Left lung (tissue), 10 donors: ENCODE results near the gene LOXL3. TPM values are rescaled to one million over a fixed set of nuclear protein-coding genes. Genes with fewer than 3 reads are reported as not detected.

ENCODE experiments used
- ATAC-seq: fragments of 200-7000 bp; cut with Tn5 transposase; one replicate; pipeline ENCODE4 v1.9.1; 2020; ENCODE audit warnings: moderate library complexity
- DNase-seq, 4 donors: peaks; one replicate each; pipeline ENCODE4 v3.0.0-alpha.2; 2013 to 2020
- H3K27ac ChIP-seq, 2 donors: fragments of 200-600 bp; sonication (generic) in 1 of 2; one replicate each; pipeline versions ENCODE4 v1.5.0 to v1.8.0; 2020 to 2021
- H3K27me3 ChIP-seq, 2 donors: fragments of 200-600 bp; sonication (generic) in 1 of 2; one replicate each; pipeline versions ENCODE4 v1.5.0 to v1.8.0; 2020 to 2021
- H3K36me3 ChIP-seq, 2 donors: fragments of 200-600 bp; sonication (generic) in 1 of 2; one replicate each; pipeline versions ENCODE4 v1.5.0 to v1.8.0; 2020 to 2021
- H3K4me1 ChIP-seq, 2 donors: fragments of 200-600 bp; one replicate each; pipeline ENCODE4 v1.8.0; 2021
- H3K4me3 ChIP-seq, 2 donors: fragments of 200-600 bp; sonication (generic) in 1 of 2; one replicate each; pipeline versions ENCODE4 v1.5.0 to v1.8.0; 2020 to 2021; ENCODE audit warnings: mild to moderate bottlenecking in 1 of 2
- H3K9me3 ChIP-seq, 2 donors: fragments of 200-600 bp; sonication (generic) in 1 of 2; one replicate each; pipeline versions ENCODE4 v1.5.0 to v1.8.0; 2020 to 2021
- CTCF ChIP-seq, 2 donors: fragments of 200-600 bp; sonication (generic) in 1 of 2; IDR thresholded peaks; one replicate each; pipeline versions ENCODE4 v1.5.0 to v1.8.0; 2021; ENCODE audit warnings: antibody characterized with exemption in 2 of 2
- intact Hi-C, 2 donors: fragments of 100-400 bp; cut with DNase I; formaldehyde crosslinking; loops; one replicate each; pipeline versions ENCODE4 v1.11.2 to v1.14.2; 2022
- polyA plus RNA-seq, 6 donors: library from polyadenylated mRNA; unstranded; fragments of 120-200 nt; gene quantifications; one replicate each; pipeline ENCODE4 v1.2.1, GENCODE V29; 2013; ENCODE audit not compliant: insufficient read length in 6 of 6
- total RNA-seq, 2 donors: library from RNA; stranded (reverse); fragmentation: NEBNext Ultra II Directional; extraction: Animal tissue kit (Norgen Biotek cat#: 25700); gene quantifications; one replicate each; pipeline ENCODE4 v1.2.1, GENCODE V29; 2021
- donor health status: DM: no; HTN: yes; CAD: no.
- donor health status: DM: no; HTN: no; CAD: no.

LOXL3 gene
- total and polyA plus RNA-seq, 8 donors = 8.4 to 12.2 (median 10.0) TPM

- no peaks in the 10 kb centered on the region for H3K9me3 ChIP-seq
- ATAC-seq = no peak
- no peak overlapping the region for H3K4me3 ChIP-seq
- H3K27me3 ChIP-seq = no peaks in the 10 kb centered on the region
- peaks cover 0 to 33% of the 10 kb centered on the region in 2 donors for H3K36me3 ChIP-seq
- TF ChIP-seq CTCF (IDR thresholded peaks at IDR 0.05) = no peak
- no peak overlapping the region for H3K27ac ChIP-seq
- peaks cover 11 to 30% of the 10 kb centered on the region in 2 donors for H3K4me1 ChIP-seq
- intact Hi-C loops = no loop called here
- no peak for DNase-seq
Measured at GRCh38 chr2:74527741-74528140, 26.0 kb downstream of the LOXL3 start.

GRCh38 chr2:74526649-74527230 is 27.0 kb downstream of the LOXL3 start:
- Histone ChIP-seq H3K27me3 (no peaks in the 10 kb centered on the region), H3K9me3 (no peaks in the 10 kb centered on the region), H3K4me3 (no peak overlapping the region), H3K27ac (no peak overlapping the region), H3K36me3 (peaks cover 0 to 25% of the 10 kb centered on the region in 2 donors), H3K4me1 (peaks cover 11 to 30% of the 10 kb centered on the region in 2 donors)
- DNase-seq (no peak), ATAC-seq (no peak)
- intact Hi-C loops = no loop called here
- TF ChIP-seq CTCF (IDR thresholded peaks at IDR 0.05) = no peak

- Histone ChIP-seq H3K4me1 (peaks cover 11 to 22% of the 10 kb centered on the region in 2 donors), H3K27ac (no peak within 1 kb of the TSS), H3K36me3 (peaks cover 0 to 25% of the 10 kb centered on the region in 2 donors), H3K9me3 (no peaks in the 10 kb centered on the region), H3K27me3 (peaks cover 0 to 5% of the 10 kb centered on the region in 2 donors), H3K4me3 (no peak within 1 kb of the TSS)
- intact Hi-C loops = no loop called here
- TF ChIP-seq CTCF (IDR thresholded peaks at IDR 0.05) = no peak
- ATAC-seq = no peak
- DNase-seq = peak in 1 of 4 donors; percentile 16
Measured at GRCh38 chr2:74525717-74526648, 27.8 kb downstream of the LOXL3 start, which contains the start of gene DQX1. Gene DQX1, minus strand, starts transcription at chr2:74526231. Its CDS starts 502 bp downstream, at chr2:74525729.

DNA sequence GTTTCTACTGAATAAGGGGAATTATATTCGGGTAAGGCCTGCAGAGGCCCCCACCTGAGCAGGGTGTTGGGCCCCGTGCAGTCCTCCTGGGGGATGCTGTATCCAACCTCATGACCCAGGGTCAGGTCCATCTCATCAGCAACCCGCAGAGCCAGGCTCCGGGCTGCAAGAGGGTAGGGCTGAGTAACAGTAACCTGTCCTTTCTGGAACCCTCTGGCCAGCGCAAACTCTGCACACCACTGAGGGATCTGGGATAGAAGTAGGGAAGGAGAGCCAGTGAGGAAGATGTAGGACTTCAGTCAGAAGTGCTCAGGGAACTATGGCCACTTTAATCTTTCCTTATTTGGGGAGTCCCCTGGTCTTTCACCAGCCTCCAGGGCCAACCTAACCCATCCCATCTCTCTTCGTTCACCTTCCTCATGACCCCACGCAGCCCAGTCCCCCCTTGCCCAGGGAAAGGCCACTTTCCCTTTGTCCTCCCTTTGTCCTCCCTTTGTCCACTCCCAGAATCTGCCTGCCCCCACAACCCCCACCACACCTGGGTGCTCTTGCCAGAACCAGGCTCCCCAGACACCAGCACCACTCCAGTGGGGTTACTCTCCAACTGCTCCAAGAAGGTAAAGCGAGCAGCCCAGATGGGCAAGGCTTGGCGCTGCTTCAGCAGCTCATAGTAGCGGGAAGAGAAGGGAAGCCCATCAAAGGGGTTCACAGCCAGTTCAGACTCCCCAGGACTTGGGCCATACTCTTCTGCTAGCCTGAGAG is 28.6 kb downstream of the LOXL3 start:
- TF ChIP-seq CTCF (IDR thresholded peaks at IDR 0.05) = no peak
- intact Hi-C loops = no loop called here
- peaks cover 0 to 25% of the 10 kb centered on the region in 2 donors for H3K36me3 ChIP-seq
- no peak for ATAC-seq
- peaks cover 8 to 16% of the 10 kb centered on the region in 2 donors for H3K4me1 ChIP-seq
- no peak overlapping the region for H3K4me3 ChIP-seq
- peaks cover 3 to 14% of the 10 kb centered on the region in 2 donors for H3K27me3 ChIP-seq
- H3K9me3 ChIP-seq = no peaks in the 10 kb centered on the region
- no peak overlapping the region for H3K27ac ChIP-seq
- DNase-seq = no peak
